Amygdala (tissue), 56 donors: Measurements from ENCODE around the gene POPDC2.

Source experiments
- DNase-seq, 56 donors: peaks; one replicate each; lab custom pipeline; 2025; lab: John Stamatoyannopoulos, UW

POPDC2 gene

GRCh38 chr3:119673875-119674274 lies 13.5 kb upstream of the POPDC2 start:
- DNase-seq: no peak

GRCh38 chr3:119672776-119673175 lies 12.4 kb upstream of the POPDC2 start:
- no peak for DNase-seq

DNA sequence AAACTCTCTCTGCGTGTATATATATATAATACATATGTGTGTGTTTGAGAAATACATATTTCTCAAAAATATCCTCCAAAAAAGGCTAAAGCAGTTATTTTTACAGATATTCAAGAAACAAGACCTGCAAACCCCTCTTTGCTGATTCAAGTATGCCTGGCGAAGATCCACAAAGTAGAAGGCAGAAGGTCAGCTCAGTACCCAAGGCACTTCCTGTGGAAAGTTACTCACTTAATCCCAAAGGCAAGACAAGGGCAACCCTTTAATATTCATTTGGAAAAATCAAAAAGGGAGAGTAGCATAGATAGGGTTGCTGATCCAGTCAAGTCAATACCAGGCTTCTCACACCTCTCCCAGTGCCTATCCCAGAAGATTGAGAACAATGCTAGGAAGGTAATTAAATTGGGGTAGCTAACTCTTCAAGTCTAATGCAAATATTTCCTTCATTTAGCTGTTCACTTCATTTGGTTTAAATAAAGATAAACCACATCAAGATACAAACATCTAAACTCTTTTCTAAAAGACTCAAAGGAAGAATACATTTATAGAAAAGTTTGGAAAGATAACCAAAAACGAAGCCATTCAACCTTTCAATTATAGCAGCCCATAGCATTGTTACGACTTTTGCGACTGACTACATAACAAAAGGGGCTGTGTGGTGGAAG lies 9.6 kb upstream of the POPDC2 start:
- no peak for DNase-seq

- DNase-seq: no peak
Measured at GRCh38 chr3:119665954-119666559, 5.7 kb upstream of the POPDC2 start.

DNA sequence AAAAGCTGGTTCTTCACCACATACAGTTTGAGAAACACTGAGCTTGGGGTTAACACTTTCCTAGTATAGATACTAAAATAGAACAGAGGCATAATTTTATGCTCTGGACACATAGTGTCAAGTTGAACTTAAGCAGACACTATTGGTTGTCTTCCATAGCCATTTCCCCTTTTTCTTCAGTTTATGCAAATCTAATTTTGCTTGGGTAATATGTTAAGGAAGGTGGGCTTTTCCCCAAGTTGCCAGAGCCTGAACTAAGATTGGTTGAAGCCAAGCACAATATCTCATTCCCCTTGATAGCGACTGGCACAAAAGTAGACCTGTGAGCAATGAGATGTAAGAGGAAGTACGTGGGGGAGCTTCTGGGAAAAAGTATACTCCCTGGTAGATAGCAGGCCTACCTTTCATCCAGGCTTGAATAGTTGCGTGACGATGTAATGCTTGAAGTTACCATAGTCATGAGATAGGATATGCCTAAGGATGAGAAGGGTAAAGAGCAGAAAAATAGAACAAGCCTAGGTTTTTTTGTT lies 4.5 kb upstream of the POPDC2 start:
- no peak for DNase-seq

DNA sequence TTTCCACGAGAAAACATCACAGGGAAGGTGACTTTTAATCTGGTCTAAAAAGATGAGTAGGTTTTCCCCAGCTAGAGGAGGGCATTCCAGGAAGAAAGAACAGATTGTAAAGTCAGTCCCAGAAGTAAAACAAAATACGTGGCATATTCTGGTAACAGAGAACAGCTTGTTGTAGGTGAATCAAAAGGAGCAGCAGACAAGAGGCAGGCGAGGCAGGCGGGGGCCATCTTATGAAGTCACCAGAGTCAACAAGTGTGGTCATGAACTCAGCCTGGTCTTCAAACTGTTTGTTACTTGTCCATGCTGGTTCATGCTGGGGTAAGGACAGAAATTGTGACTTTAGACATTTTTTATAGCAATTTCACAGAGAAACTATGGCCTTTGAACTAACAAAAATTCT lies 4.0 kb upstream of the POPDC2 start:
- DNase-seq: no peak

DNA sequence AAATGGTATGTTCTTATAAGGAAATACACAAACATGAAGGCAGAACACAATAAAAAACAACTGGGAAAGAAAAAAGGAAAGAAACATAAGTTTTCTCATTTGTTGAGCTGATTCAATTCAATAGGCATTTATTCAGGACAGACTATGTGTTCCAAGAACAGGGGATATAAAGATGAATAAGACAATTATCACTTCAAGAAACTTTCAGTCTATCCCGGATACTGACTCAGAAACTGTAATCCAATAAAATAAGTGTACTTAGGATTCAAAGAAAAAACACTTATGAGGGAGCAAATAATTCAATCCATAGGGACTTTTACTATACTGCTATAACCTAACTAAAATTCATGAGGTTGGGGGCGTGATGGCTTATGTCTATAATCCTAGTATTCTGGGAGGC lies 3.5 kb upstream of the POPDC2 start:
- DNase-seq: no peak

DNA sequence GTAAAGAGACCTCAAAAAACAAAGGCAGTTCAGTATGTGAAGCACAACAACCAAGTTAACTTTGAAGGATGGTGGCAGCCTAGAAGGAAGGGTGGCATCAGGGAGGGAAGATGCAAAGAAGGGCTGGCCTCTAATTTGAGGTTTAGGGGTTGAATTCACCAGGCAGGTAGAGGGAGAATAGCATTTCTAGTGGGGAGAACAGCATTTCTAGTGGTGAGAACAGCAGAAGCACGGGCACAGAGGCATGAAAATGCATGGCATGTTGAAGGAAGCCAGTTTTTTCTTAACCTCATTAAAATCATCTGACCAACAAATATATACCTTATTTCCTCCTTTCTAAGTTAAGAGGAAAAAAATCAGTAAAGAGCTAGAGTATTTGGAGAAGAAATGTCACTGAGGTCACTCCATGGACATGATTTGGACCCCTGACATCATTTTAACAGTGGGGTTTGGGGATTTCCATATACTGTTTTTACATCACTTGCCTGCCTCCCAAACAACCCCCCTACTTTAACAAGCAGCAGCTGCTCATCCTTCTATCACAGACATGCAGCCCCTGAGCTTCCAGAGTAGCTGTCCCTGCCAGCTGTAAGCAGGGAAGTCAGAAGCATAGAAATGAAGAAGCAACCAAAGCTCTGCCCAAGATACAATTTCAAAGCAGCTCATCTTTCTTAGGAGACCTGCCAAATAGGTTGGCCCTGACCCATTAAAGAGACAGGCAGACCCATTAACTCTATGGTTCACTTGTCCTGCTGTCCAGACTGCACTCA lies 2.4 kb upstream of the POPDC2 start:
- no peak for DNase-seq

GRCh38 chr3:119659606-119660291 lies 640 bp downstream of the POPDC2 start:
- no peak for DNase-seq

DNA sequence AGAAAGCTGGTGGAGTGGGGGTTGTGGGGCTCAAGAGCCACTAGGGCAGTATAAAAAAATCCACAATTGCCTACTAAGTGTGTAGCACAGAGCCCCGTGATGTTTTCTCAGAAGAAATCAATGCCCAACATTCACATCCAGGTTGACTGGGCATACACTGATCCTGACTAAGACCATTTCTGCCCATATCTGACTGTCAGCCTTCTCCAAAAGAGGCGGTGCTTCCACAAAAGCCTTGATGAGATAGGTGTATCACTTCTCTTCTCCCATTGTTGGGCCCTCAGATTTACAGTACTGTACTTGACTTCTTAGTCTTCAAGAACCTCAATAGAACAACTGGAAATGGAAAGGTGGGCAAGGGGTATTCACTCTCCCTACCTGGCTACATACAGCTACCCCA lies 1.4 kb downstream of the POPDC2 start:
- DNase-seq: no peak

DNA sequence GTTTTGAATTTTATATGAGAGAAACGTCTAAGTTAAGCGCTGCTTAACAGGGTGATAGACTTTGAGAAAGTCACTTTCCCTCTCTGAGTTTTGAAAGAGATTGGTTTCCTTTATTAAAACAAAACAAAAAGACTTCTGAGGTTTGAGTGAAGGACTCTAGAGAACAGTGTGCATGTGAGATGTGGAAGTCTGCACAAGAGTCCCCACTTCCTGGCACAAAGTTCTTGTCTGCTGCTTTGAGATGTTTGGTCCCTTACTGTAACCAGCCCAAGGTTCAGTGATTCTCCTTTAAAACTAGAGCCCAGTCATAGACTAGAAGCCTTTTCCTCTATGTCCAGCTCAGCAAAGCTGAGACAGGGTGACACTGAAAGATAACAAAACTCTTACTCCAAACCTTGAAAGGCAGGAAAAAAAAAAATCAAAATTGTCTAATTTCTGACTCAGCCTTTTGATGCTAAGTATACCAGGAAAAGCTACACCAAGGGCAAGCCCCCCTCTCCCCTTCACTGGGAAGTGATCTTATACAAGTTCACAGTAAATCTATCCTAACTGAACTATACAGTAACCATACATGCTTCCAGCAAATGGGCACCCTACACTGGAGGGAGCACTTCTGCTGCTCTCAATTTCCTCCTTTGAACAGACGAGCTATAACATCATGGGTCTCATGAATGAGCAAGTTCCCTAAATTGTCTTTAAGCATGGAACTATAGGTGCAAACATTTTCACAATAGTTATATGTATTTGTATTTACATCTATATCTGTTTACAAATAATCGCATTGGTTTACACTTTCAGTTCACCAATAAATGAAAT lies 2.3 kb downstream of the POPDC2 start:
- no peak for DNase-seq

DNA sequence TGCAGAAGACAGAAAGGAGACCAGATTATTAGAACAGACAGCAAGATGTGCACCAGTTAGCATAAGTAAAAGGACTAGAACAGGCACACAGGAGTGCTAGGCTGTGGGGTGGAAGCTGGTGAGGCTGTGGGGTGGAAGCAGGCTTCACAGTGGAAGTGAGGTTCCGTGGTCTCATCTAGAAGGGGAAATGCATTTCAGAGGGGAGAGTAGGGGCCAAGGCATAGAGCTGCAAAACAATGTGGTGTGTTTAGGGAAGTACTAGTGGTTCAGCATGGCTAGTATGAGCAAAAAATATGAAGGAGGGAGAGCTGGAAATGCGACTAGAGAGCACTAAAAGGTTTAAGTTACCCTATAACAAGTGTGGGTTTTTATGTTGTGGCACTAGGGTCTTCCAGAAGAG lies 6.5 kb downstream of the POPDC2 start:
- DNase-seq: no peak

DNA sequence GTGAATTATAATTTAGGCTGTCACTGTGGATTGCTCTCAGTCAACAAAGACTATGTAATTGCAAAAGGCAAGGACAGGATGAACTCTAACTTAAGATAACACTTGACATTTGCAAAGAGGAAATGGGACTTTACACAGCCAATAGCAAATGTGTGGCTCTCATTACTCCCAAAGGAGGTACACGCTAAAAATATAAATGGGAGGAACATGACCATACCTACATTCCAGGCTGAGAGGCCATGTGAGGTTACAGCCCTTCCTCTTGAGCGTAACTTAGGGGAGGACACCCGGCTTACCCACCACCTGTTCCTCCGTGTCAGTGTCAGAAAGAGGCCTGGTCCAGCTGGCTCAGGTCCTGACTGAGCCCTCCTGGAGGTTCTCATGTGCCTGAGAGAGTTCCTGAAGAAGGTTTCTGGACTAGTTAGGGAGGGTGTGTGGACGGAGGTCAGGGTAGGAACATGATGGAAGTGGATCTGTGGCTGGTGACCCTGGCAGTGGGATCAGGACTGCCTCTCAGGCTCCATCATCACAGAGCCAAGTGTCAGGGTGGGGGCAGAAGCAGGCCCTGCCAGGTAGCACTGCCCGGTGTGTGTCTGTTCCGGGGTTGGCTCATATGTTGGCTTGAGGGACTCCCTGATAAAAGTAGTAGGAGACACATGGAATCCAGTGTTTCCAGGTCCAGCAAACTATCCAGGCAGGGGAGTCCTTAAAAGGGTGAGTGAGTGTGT lies 7.9 kb downstream of the POPDC2 start:
- DNase-seq: no peak

DNA sequence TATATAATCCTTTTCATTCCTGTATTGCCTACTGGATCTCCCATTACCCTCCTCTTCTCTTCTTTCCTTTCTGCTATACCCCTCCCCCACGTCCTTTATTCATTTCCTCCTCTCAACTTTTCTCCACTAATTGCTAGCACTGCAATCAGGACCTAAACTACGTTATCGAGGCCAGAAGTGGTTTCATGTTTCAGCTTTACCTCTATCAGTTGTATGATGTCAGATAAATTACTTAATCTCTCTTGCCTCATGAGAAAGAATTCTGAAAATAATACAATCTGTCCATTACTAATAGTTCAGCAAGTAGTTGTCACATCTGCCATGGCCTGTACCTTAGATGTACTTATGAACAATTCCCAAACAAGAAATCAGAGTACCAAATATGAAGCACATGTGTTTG lies 10.6 kb downstream of the POPDC2 start:
- DNase-seq: no peak

GRCh38 chr3:119647843-119648575 lies 12.4 kb downstream of the POPDC2 start:
- no peak for DNase-seq

DNA sequence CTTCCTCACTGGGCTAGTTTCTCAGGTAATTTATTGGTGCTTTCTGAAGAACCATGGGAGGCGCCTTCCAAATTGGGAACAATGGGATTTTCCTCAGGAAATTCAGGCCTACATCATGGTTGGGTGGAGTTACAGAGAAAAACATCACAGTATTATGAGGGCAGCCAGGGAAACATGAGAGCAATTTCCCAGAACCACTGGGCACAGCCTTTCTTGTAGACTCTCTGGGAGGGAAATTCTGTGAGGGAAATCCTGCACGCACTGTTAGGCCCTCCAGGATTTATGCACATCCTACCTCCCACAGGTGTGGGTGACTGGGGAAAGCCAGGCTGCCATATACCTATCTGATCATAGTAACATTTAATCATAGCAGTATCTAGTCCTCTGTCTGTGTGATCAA lies 13.2 kb downstream of the POPDC2 start:
- DNase-seq: no peak

GRCh38 chr3:119645813-119646212 lies 14.6 kb downstream of the POPDC2 start:
- no peak for DNase-seq

DNA sequence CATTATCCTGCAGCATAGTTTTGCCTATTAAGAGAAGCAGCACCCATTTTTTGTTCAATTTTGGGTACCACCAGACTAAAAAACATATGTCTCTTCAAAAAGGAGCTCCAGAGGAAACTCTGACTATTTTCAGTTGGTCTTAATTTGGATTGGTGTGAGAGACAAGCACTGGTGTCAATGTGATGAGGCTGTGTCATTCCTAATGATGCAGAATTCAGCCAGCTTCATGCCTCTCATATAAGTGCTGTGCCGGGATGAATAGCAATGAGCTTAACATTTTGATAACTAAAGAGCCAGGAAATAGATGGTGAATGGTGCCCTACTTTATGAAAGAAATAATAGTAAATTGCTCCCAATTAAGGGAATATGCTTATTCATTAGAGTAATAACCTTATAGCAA lies 15.9 kb downstream of the POPDC2 start:
- no peak for DNase-seq

DNA sequence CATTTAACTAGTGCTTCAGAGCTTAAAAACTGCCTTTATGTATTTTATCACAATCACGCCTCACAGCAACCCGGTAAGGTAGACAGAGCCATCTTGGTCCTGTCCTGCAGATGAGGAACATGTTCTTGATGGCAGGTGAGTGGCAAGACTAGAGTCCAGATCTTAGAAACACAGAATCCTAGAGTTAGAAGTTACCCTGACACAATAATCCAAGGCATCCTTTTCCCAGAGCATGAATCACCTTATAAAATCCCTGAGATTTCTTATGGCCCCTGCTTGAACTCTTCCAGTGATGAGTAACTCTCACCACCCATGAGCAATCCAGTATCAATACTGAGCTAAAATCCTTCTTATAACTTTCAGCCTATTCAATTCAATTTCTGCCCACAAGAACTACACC lies 16.9 kb downstream of the POPDC2 start:
- DNase-seq: no peak
